Measurements from ENCODE around the gene SNAI1. TPM values are rescaled to one million over a fixed set of nuclear protein-coding genes. Genes with fewer than 3 reads are reported as not detected.
"Not testable (repeated sequence)": the region's sequence is repeated elsewhere in the genome, so short reads cannot be mapped to it uniquely, and the experiment has no call there.

The SNAI1 gene
- total and polyA plus RNA-seq, 2 donors (not counting 3 experiments of a cell fraction or from before 2014, with no cell fraction given) = 10.8 to 13.4 TPM

- H3K27me3 ChIP-seq (ENCODE audit: control insufficient read depth in 2 of 2, insufficient read depth in 2 of 2, low read length in 2 of 2); H3K9me3 ChIP-seq (replicated peaks; ENCODE audit: control insufficient read depth, insufficient read depth, low read length); POLR2A ChIA-PET; H2AFZ ChIP-seq (ENCODE audit: low read depth, low read length); H3K9ac ChIP-seq (replicated peaks; ENCODE audit: extremely low read depth, insufficient read depth, low read length); H3K79me2 ChIP-seq (ENCODE audit: control insufficient read depth, insufficient read depth, low read length); H3K4me1 ChIP-seq (ENCODE audit: control insufficient read depth, extremely low read depth, insufficient read depth, low read length); BruUV-seq (replicated peaks); dilution Hi-C loops (cut with MboI; ENCODE audit: extremely low pct_ligation_motif_present, low sequenced_read_pairs); H4K20me1 ChIP-seq (replicated peaks; ENCODE audit: control insufficient read depth, extremely low read depth, insufficient read depth, low read length); H3K9me1 ChIP-seq (replicated peaks; ENCODE audit: control insufficient read depth, extremely low read depth, insufficient read depth, low read length); DNase-seq (ENCODE audit: low read depth, low spot score); H3K27ac ChIP-seq (ENCODE audit: insufficient read depth, low read depth, low read length); H3K4me3 ChIP-seq (replicated peaks in 1 of 3; ENCODE audit: insufficient read depth in 1 of 3, low read depth in 1 of 3, low read length in 3 of 3); intact Hi-C loops (cut with micrococcal nuclease); H3K4me2 ChIP-seq (ENCODE audit: insufficient read depth, low read length); FAIRE-seq: not testable (repeated sequence)
- CTCF ChIA-PET = interaction anchor here (1.1 to 1.4 kb wide), 2 partner anchors 22 to 114 kb away, joined by 3 to 4 read pairs; no protein-coding TSS in a partner anchor
- peaks cover 8 to 13% of the 10 kb centered on the region in 2 experiments for H3K36me3 ChIP-seq (ENCODE audit: control insufficient read depth in 2 of 2, extremely low read depth in 1 of 2, insufficient read depth in 2 of 2, low read length in 2 of 2)
Observed at GRCh38 chr20:49957089-49957938, 25.5 kb upstream of the SNAI1 start.

GRCh38 chr20:49961413-49961812 lies 21.4 kb upstream of the SNAI1 start:
- Histone ChIP-seq H3K4me1 (ENCODE audit: control insufficient read depth, extremely low read depth, insufficient read depth, low read length) (no peaks in the 10 kb centered on the region), H3K27ac (ENCODE audit: insufficient read depth, low read depth, low read length) (no peak overlapping the region), H3K9ac (replicated peaks; ENCODE audit: extremely low read depth, insufficient read depth, low read length) (no peak overlapping the region), H2AFZ (ENCODE audit: low read depth, low read length) (no peak overlapping the region), H3K27me3 (ENCODE audit: control insufficient read depth in 2 of 2, insufficient read depth in 2 of 2, low read length in 2 of 2) (no peaks in the 10 kb centered on the region), H3K9me1 (replicated peaks; ENCODE audit: control insufficient read depth, extremely low read depth, insufficient read depth, low read length) (no peaks in the 10 kb centered on the region), H3K79me2 (ENCODE audit: control insufficient read depth, insufficient read depth, low read length) (no peaks in the 10 kb centered on the region), H3K4me2 (ENCODE audit: insufficient read depth, low read length) (no peak overlapping the region), H3K36me3 (ENCODE audit: control insufficient read depth in 2 of 2, extremely low read depth in 1 of 2, insufficient read depth in 2 of 2, low read length in 2 of 2) (peaks cover 2% of the 10 kb centered on the region in 2 experiments), H4K20me1 (replicated peaks; ENCODE audit: control insufficient read depth, extremely low read depth, insufficient read depth, low read length) (no peaks in the 10 kb centered on the region), H3K4me3 (replicated peaks in 1 of 3; ENCODE audit: insufficient read depth in 1 of 3, low read depth in 1 of 3, low read length in 3 of 3) (no peak overlapping the region), H3K9me3 (replicated peaks; ENCODE audit: control insufficient read depth, insufficient read depth, low read length) (no peaks in the 10 kb centered on the region)
- ChIA-PET POLR2A (no interaction called here), CTCF (interaction anchor here (1.5 kb wide), 1 partner anchor 18 kb away, joined by 3 read pairs; no protein-coding TSS in a partner anchor)
- DNase-seq (ENCODE audit: low read depth, low spot score) (no peak), FAIRE-seq (no peak)
- TF ChIP-seq POLR2A (IDR thresholded peaks at IDR 0.05; ENCODE audit: low read depth, low read length) (no peak), MYC (IDR thresholded peaks at IDR 0.05; ENCODE audit: low read depth, low read length) (no peak), FOS (IDR thresholded peaks at IDR 0.05; ENCODE audit: borderline replicate concordance, insufficient read depth, low read length) (no peak)
- dilution Hi-C loops (cut with MboI; ENCODE audit: extremely low pct_ligation_motif_present, low sequenced_read_pairs) (no loop called here), intact Hi-C loops (cut with micrococcal nuclease) (no loop called here)
- BruUV-seq (replicated peaks) = no TSS peak
